GM18507 (cell line): ENCODE data around the gene OR4S2.

Experiments
- DNase-seq: peaks from one replicate; pipeline ENCODE4 v3.0.0; 2011; ENCODE audit warnings: low read depth; ENCODE audit not compliant: insufficient read length; ENCODE audit errors: extremely low spot score
- FAIRE-seq: peaks from 2 replicates; lab custom pipeline; 2011; peaks lifted over from hg19 to GRCh38; lab: Jason Lieb, UNC

Gene OR4S2

GRCh38 chr11:55648027-55648426 is at the start of gene OR4S2:
TSS of gene OR4S2 (plus strand) at chr11:55648327. CDS start at chr11:55650904, 2,577 bp downstream.
- DNase-seq = no peak
- FAIRE-seq = no peak

GRCh38 chr11:55607545-55607944 is 40.6 kb upstream of the OR4S2 start, which contains the start of gene OR4C11:
TSS of gene OR4C11 (minus strand) at chr11:55607645. CDS start at chr11:55604373, 3,272 bp downstream.
- FAIRE-seq (no peak), DNase-seq (no peak)

- DNase-seq (no peak), FAIRE-seq (no peak)
These were observed 23.6 kb upstream of the OR4S2 start for GRCh38 chr11:55624531-55624930.

GRCh38 chr11:55634813-55635212 is 13.3 kb upstream of the OR4S2 start, which contains the start of gene OR4P4:
TSS of gene OR4P4 (plus strand) at chr11:55635113.
- FAIRE-seq = no peak
- DNase-seq = no peak

GRCh38 chr11:55652560-55652959 is 4.4 kb downstream of the OR4S2 start:
- DNase-seq = no peak
- no peak for FAIRE-seq

- FAIRE-seq (no peak), DNase-seq (no peak)
These were observed 7.0 kb downstream of the OR4S2 start for GRCh38 chr11:55655096-55655495.

- FAIRE-seq (peak; percentile 93), DNase-seq (peak; percentile 2)
These were observed 10.0 kb downstream of the OR4S2 start for GRCh38 chr11:55658031-55658573.

- DNase-seq = no peak
- FAIRE-seq = peak; percentile 24
These were observed 10.5 kb downstream of the OR4S2 start for GRCh38 chr11:55658608-55659007.

- FAIRE-seq = no peak
- DNase-seq = no peak
These were observed 13.8 kb downstream of the OR4S2 start, which contains the start of gene OR4C6 for GRCh38 chr11:55661901-55662300. TSS of gene OR4C6 (plus strand) at chr11:55662201. CDS start at chr11:55665167, 2,966 bp downstream.

- DNase-seq = no peak
- no peak for FAIRE-seq
These were observed 21.2 kb downstream of the OR4S2 start for GRCh38 chr11:55669376-55669775.

- DNase-seq (no peak), FAIRE-seq (no peak)
These were observed 25.7 kb downstream of the OR4S2 start for GRCh38 chr11:55673860-55674259.

GRCh38 chr11:55697817-55698216 is 49.7 kb downstream of the OR4S2 start:
- FAIRE-seq (no peak), DNase-seq (no peak)

- no peak for FAIRE-seq
- no peak for DNase-seq
These were observed 53.3 kb downstream of the OR4S2 start for GRCh38 chr11:55701429-55701828.
